MM.1S (cell line): ENCODE measurements around the gene SUSD2.

ENCODE experiments used
- EZH2 ChIP-seq: fragments of 300-600 bp; sonication (generic); optimal IDR thresholded peaks from 2 replicates; pipeline ENCODE3; 2017; ENCODE audit warnings: low read depth, mild to moderate bottlenecking, antibody characterized with exemption, low read length, mixed read lengths
- EZH2phosphoT487 ChIP-seq: fragments of 300-600 bp; sonication (generic); IDR thresholded peaks from 2 replicates; pipeline ENCODE4 v1.6.1; 2018; ENCODE audit warnings: antibody characterized with exemption, low read length
- TF ChIP-seq, protein P1 (sequence below): fragments of 300-600 bp; sonication (generic); IDR thresholded peaks from 2 replicates; pipeline ENCODE4 v1.5.1; 2016; ENCODE audit warnings: antibody characterized with exemption, low read length, mixed read lengths

DNA sequence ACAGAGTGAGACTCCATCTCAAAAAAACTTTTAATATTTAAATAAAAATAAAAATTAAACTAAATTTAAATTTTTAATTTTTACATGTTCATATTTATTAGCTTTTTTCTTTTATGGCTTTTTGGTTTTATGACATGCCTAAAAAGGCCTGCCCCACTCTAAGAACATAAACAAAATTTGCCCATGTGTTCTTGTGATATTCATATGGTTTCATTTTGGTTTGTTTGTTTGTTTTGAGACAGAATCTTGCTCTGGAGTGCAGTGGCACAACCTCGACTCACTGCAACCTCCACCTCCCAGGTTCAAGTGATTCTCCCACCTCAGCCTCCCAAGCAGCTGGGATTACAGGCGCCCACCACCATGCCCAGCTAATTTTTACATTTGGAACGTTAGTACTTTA lies 27.7 kb downstream of the SUSD2 start:
- TF ChIP-seq, protein P1, sequence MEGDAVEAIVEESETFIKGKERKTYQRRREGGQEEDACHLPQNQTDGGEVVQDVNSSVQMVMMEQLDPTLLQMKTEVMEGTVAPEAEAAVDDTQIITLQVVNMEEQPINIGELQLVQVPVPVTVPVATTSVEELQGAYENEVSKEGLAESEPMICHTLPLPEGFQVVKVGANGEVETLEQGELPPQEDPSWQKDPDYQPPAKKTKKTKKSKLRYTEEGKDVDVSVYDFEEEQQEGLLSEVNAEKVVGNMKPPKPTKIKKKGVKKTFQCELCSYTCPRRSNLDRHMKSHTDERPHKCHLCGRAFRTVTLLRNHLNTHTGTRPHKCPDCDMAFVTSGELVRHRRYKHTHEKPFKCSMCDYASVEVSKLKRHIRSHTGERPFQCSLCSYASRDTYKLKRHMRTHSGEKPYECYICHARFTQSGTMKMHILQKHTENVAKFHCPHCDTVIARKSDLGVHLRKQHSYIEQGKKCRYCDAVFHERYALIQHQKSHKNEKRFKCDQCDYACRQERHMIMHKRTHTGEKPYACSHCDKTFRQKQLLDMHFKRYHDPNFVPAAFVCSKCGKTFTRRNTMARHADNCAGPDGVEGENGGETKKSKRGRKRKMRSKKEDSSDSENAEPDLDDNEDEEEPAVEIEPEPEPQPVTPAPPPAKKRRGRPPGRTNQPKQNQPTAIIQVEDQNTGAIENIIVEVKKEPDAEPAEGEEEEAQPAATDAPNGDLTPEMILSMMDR: no peak
- no peak for TF ChIP-seq EZH2
- TF ChIP-seq EZH2phosphoT487: no peak
